Kidney epithelial cell (primary cell): ENCODE measurements around the gene CHRDL1. TPM values are rescaled to one million over a fixed set of nuclear protein-coding genes. Genes with fewer than 3 reads are reported as not detected.

ENCODE experiments used
- DNase-seq: peaks from one replicate; pipeline ENCODE4 v3.0.0-alpha.2; 2010; ENCODE audit warnings: low read depth
- H3K27me3 ChIP-seq: 2 replicates; pipeline ENCODE4 v1.6.0; 2011; ENCODE audit warnings: low read length; ENCODE audit not compliant: control insufficient read depth, insufficient read depth
- H3K36me3 ChIP-seq: 2 replicates; pipeline ENCODE4 v1.5.1; 2011; ENCODE audit warnings: low read length; ENCODE audit not compliant: control insufficient read depth, insufficient read depth
- H3K4me3 ChIP-seq: 2 replicates; pipeline ENCODE4 v1.5.1; 2011; ENCODE audit warnings: low read depth, mild to moderate bottlenecking, control low read depth, low read length
- CTCF ChIP-seq: IDR thresholded peaks from 2 replicates; pipeline ENCODE4 v1.5.1; 2011; ENCODE audit warnings: mild to moderate bottlenecking, moderate library complexity, low read length, control low read depth, inconsistent platforms; ENCODE audit not compliant: insufficient read depth, poor library complexity, severe bottlenecking
- total RNA-seq: library from RNA; depleted of rRNA; stranded (reverse); fragments of >200 nt; gene quantifications from 2 replicates; pipeline ENCODE4 v1.2.3, GENCODE V29; 2015

CHRDL1 gene
- total RNA-seq, 1 donor from 2014 or later: 7.5 TPM

GRCh38 chrX:110750526-110751189 is 45.0 kb downstream of the CHRDL1 start:
- Histone ChIP-seq H3K27me3 (no peaks in the 10 kb centered on the region), H3K4me3 (no peak overlapping the region), H3K36me3 (no peaks in the 10 kb centered on the region)
- no peak for DNase-seq
- TF ChIP-seq CTCF: no peak

- Histone ChIP-seq H3K36me3 (no peaks in the 10 kb centered on the region), H3K4me3 (no peak overlapping the region), H3K27me3 (no peaks in the 10 kb centered on the region)
- no peak for TF ChIP-seq CTCF
- DNase-seq: no peak
Measured at GRCh38 chrX:110748256-110748806, 47.3 kb downstream of the CHRDL1 start.

- H3K4me3 ChIP-seq: no peak overlapping the region
- peaks cover 4% of the 10 kb centered on the region for H3K27me3 ChIP-seq
- H3K36me3 ChIP-seq: no peaks in the 10 kb centered on the region
- no peak for DNase-seq
- no peak for TF ChIP-seq CTCF
Measured at GRCh38 chrX:110746014-110746413, 49.6 kb downstream of the CHRDL1 start.

- no peak for TF ChIP-seq CTCF
- Histone ChIP-seq H3K36me3 (no peaks in the 10 kb centered on the region), H3K4me3 (no peak overlapping the region), H3K27me3 (peaks cover 4% of the 10 kb centered on the region)
- DNase-seq: no peak
Measured at GRCh38 chrX:110745288-110745687, 50.3 kb downstream of the CHRDL1 start.

- H3K4me3 ChIP-seq: no peak overlapping the region
- H3K27me3 ChIP-seq: peaks cover 4% of the 10 kb centered on the region
- TF ChIP-seq CTCF: no peak
- no peaks in the 10 kb centered on the region for H3K36me3 ChIP-seq
- no peak for DNase-seq
Measured at GRCh38 chrX:110743679-110744340, 51.8 kb downstream of the CHRDL1 start.
